ENCODE results near the gene MRFAP1.
"Not testable (repeated sequence)": the region's sequence is repeated elsewhere in the genome, so short reads cannot be mapped to it uniquely, and the experiment has no call there.

Gene MRFAP1

DNA sequence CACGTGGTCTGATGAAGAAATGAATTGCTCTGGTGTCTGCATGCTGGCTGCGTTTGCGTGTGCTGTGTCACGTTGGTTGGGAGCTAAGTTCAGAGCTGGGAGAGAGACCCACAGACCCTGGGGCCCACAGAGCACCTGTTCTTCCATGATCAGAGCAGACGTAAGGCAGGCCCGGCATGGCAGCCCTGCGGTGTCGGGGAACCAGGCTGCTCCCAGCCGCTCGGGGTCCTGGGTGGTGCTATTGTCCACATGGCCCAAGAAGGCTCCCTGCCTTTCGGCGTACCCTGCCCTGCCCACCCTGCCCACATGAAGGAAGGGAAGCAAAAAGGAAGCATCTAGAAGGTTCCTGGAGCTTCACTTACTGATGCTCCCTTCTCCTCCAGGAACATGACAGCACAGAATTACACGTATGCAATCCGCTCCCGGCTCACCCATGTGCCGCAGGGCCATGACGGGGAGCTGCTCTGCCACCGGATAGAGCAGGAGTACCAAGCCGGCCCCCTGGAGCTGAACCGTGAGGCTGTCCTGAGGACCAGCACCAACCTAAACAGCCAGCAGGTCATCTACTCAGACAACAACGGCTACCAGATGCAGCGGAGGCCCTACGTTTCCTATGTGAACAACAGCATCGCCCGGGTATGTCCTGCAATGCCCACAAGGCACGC lies 30.9 kb upstream of the MRFAP1 start:
- in situ Hi-C loops (cut with MboI; ENCODE audit: low sequenced_read_pairs): no loop called here

DNA sequence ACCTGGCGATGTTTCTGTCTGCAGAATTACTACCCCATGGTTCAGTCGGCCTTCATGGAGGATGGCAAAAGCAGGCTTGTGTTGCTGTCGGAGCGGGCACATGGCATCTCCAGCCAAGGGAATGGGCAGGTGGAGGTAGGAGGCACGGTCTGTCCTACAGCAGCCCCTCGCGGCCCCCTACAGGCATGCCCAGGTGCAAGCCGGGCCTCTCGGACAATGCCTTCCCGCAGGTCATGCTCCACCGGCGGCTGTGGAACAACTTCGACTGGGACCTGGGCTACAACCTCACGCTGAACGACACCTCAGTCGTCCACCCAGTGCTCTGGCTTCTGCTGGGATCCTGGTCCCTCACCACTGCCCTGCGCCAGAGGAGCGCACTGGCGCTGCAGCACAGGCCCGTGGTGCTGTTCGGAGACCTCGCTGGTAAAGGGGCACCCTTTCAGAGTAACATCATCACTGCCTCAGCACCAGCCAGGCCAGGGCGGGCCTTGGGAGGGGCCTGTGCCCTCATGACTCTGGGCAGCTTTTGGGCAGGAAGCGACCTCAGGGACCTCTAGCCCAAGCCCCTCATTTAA lies 29.5 kb upstream of the MRFAP1 start:
- in situ Hi-C loops (cut with MboI; ENCODE audit: low sequenced_read_pairs): no loop called here

DNA sequence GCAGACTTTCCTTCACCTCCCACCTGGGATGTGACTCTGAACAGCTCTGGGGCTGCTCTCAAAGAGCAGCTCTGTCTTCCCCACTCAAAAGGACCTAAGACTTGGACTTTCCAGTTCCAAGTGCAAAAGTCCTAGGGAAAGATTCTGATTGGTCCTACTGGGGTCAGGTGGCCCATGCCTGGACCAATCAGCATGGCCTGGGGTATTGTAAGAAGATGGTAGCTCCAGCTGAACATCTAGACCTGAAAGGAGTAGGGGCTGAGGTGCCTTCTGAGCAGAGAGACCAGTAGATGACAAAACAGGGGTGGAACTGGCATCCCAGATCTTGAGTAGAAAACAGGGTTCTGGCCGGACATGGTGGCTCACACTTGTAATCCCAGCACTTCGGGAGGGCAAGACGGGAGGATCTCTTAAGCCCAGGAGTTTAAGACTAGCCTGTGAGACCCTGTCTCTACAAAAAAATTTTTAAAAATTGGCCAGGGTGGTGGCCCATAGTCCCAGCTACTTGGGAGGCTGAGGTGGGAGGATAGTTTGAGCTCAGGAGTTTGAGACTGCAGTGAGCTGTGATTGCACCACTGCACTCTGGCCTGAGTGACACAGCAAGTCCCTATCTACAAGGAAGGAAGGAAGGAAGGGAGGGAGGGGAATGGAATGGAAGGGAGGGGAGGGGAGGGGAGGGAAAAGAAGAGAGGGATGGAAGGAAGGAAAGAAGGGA lies 27.4 kb upstream of the MRFAP1 start:
- in situ Hi-C loops (cut with MboI; ENCODE audit: low sequenced_read_pairs): no loop called here

DNA sequence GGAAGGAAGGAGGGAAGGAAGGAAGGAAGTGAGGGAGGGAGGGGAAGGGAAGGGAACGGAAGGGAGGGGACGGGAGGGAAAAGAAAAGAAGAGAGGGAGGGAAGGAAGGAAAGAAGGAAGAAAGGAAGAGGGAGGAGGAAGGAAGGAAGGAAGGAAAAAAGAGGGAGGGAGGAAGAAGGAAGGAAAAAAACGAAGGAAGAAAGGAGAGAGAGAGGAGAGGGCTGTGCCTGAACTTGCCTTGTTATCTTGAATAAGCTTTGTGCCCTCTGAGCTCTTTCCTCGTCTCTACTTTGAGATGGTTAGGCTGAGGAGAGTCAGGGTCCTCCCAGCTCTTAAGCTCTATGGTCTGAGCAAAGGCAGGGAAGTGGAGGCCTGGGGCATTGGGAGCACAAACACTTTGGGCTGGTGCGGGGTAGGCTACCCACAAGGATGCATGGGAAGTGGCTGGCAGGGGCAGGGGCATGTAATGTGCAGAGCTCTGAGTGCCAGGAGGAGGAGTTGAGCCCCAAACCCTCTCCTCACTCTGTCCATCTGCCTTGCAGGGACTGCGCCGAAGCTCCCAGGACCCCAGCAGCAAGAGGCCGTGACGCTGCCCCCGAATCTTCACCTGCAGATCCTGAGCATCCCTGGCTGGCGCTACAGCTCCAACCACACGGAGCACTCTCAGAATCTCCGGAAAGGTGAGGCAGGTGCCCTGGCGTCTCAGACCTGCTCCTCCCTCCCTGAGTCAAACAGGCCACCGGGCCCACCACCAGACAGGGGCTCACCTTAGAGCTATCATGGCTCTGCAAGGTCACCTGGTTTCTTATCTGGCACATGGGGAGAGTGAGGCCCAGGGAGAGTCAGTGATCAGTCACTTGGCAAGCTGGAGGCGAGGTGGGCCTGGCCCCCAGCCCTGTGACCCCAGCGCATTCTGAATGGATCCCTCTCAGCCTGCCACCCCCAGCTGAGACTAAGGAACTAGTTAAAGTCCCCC lies 26.5 kb upstream of the MRFAP1 start:
- in situ Hi-C loops (cut with MboI; ENCODE audit: low sequenced_read_pairs): no loop called here

DNA sequence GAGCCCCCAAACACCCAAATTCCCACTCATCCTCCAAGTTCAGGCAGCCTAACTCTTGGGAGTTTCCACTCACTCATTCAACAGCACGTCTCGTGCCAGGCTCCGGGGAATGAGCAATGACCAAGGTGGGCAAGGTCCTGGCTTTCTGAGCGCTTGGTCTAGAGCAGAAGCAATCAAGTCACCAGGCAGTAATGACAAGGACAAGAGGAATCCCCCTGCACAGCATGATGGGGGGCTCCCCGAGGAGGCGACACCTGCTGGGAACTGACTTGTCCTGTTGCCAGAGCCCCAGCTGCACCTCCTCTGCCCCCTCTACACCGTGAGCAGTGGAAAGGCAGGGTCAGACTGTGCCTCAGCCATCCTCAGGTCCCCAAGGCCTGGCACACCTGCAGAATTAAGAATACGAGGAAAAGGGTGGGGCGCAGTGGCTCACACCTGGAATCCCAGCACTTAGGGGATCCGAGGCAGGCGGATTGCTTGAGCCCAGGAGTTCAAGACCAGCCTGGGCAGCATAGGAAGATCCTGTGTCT lies 25.7 kb upstream of the MRFAP1 start:
- in situ Hi-C loops (cut with MboI; ENCODE audit: low sequenced_read_pairs): no loop called here

DNA sequence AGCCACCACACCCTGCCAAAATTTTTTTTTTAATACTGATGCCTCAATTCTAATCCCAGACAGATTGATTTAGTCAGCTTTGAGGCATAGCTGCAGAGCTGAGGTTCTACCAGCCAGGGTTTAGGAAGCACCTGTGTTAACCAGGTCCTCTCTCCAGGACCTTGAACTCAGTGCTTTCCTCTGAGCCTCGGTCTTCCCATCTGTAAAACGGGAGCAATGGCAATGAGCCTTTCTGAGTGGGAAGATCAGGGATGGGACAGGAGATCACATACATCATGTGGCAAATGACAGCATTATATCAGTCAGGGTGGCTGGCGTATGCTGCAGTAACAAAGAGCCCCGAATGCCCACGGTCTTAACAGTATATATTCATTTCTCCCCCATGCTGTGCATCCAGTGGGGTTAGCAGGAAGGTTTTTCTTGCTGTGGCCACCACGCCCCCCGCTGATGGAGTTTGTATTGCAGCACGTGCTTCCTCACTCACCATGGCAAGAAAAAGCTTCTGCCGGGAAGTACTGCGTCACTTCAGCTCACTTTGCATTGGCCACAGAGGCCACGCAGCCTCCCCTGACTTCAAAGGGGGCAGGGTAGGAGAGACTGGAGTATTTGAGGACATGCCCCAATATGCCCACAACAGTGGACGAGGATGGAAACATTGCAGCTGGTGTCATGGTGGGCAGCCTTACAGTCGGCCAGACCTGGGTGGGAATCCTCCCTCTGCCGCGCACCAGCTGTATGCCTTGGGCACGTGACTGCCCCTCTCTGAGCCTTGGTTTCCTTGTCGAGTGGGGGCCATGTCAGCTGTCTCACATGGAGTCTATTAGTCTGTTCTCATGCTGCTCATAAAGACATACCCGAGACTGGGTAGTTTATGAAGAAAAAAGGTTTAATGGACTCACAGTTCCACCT lies 24.1 kb upstream of the MRFAP1 start:
- in situ Hi-C loops (cut with MboI; ENCODE audit: low sequenced_read_pairs): no loop called here

DNA sequence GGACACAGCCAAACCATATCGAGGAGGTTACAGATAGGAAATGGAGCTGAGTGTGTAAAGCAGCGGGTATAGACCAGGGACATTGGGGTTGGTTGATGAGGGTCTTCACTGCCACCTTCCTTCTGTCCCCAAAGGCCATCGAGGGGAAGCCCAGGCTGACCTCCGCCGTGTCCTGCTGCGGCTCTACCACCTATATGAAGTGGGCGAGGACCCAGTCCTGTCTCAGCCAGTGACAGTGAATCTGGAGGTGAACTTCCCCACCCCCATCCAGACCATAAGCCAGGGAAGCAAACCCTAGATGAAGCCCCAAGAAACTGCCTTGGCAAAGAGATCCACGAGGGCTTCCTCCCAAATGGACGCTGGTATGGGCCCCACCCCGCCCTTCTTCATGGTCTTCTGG lies 23.2 kb upstream of the MRFAP1 start:
- in situ Hi-C loops (cut with MboI; ENCODE audit: low sequenced_read_pairs): no loop called here

DNA sequence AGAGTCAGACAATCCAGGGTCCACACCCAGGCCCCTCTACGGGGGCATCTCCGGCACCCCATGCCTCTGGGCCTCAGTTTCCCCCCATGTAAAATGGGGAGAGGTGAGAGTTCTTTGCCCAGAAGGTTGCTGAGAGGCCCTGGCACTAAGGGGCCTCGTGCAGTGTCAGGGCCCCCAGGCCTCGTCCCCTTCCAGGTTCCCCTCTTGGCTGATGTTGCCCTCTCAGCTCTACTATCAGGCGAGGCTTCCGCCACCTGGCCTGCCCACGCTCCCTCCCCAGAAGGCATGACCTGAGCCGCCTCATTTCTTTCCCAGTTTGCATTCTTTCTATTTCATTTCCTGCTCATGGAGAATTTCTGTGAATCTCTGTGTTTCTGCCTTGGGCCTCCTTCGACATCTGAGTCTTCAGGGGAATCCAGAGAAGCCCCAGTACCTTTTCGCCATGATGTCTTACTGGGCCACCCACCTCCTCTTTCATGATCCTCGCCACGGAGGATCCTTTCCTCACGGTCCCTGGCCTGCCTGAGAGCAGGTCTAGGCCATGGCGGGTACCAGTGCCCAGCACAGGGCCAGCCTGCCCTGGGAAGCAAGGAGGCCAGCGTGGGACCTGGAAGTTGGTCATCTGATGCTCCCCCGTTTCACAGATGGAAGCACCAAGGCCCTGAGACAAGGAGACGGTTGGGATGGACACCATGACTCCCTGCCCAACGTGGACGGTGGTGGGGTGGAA lies 21.9 kb upstream of the MRFAP1 start:
- in situ Hi-C loops (cut with MboI; ENCODE audit: low sequenced_read_pairs): no loop called here

DNA sequence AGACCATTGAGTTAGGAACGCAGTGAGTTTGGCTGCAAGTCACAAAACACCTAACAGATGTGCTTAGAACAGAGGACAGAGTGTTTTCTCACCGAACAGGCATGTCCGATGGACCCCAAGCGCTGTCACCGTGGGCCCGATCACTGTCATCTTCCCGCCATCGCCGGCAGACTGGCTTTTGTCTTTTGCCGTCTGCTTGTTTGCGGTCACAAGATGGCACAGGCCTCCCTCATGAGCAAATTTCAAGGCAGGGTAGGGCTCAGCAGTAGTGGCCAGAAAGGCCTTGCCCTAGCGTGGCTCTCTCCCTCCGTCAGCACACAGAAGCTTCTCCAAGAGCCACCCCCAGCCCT lies 21.4 kb upstream of the MRFAP1 start:
- in situ Hi-C loops (cut with MboI; ENCODE audit: low sequenced_read_pairs): no loop called here

DNA sequence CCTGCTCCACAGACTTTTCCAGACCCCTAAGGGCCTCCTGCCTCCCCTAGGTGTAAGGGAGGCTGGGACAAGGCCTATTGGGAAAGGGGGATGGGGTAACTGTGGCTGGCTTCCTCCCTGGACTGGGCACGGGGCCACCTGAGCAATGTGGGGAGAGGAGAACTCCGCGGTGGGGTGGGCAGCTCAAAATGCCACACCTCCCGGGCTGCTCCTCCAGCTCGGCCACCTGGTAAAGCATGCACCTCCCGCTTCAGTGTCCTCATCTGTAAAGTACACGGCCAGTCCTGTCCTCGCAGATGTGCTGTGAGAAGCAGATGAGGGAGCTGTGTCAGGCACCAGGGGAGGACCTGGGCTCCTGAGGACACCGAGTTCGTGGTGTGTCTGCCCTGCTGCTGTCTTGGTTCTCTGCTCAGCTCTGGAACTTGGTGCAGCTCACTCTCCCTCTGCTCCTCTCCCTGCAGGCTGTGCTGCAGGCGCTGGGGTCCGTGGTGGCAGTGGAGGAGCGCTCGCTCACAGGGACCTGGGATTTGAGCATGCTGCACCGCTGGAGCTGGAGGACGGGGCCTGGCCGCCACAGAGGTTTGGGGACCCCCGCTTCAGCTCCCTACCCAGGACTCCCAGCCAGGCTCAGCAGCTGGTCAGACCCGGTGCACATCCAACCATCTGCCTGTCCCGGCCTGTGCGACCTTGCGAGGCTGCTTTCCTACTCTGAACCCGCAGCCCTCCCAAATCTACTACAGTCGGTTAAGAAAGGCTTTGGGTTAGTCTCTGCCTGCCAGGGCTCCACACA lies 20.8 kb upstream of the MRFAP1 start:
- in situ Hi-C loops (cut with MboI; ENCODE audit: low sequenced_read_pairs): no loop called here

DNA sequence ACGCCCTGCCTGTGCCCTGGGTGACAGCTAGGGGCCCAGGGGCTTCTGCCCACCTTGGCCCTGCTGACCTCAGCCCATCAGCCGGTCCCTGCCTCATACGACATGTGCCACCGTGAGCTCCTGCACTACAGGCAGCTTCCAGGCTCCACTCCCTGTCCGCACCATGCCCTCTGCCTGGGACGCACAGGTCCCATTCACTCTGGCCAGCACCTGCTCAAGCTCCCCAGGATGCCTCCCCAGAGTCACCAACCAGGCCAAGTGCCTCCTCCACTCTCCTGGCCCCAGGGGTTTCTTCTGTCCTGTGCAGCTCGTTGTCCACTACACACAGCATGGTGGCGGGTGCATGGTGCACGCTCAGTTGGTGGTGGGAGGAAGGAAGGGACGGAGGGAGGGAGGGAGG lies 20.2 kb upstream of the MRFAP1 start:
- in situ Hi-C loops (cut with MboI; ENCODE audit: low sequenced_read_pairs): no loop called here

DNA sequence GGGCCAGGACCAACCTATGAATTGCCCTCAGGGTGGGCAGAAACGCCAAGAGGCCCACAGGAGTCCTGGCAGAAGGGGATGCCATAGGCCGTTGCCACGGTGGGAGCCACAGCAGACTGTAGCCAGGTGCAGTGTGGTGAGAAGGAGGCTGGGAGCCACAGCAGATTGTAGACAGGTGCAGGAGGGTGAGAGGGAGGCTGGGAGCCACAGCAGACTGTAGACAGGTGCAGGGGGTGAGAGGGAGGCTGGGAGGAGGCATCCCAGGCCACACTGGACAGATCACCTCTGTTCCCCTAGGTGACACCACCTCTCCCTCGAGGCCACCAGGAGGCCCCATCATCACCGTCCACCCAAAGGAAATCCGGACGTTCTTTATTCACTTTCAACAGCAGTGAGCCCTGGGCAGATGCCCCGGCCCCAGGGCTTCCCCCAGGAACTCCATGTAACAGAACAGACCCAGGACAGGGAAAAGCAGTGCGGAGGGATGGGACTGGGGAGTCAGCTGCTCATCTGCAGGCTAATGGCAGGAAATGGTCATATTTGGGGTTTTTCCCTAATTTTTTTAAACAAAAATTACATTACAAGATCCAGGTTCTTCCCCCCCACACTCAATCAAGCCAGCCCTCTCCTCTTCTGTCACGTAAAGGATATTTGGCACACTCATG lies 19.5 kb upstream of the MRFAP1 start:
- in situ Hi-C loops (cut with MboI; ENCODE audit: low sequenced_read_pairs): no loop called here

DNA sequence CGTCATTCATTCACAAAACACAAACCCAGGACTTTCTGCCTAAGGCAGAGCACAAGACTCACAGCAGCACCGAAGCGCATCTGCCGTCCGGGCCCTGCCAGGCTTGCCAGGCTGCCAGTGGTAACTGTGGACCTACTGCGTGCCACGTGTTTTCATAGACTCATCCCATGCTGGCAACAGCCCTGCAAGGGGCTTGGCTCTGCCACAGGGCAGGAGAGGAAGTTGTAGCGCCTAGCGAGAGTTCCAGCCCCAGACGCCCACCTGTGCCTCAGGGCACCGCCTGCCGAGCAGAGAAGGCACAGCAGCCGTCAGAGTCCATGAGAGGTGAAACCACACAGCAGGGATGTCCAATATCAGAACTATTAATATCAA lies 18.9 kb upstream of the MRFAP1 start:
- in situ Hi-C loops (cut with MboI; ENCODE audit: low sequenced_read_pairs): no loop called here

DNA sequence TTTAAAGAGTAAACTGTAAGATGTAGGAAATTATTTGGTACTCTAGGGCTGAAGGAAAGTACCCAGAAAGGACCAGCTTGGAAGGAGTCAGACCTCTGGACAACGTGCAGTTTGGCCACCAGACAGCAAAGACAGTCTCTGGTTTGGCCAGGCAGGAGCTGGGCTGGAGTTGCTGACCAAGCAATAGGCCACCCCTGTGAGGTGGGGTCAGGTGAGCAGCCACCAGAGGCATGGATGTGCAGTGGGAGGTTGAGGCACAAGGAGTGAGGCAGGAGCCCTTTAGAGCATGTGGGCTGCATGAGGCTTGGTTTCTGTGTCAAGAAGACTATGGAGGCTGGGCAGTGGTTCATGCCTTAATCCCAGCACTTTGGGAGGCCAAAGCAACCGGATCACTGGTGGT lies 17.7 kb upstream of the MRFAP1 start:
- in situ Hi-C loops (cut with MboI; ENCODE audit: low sequenced_read_pairs): no loop called here

DNA sequence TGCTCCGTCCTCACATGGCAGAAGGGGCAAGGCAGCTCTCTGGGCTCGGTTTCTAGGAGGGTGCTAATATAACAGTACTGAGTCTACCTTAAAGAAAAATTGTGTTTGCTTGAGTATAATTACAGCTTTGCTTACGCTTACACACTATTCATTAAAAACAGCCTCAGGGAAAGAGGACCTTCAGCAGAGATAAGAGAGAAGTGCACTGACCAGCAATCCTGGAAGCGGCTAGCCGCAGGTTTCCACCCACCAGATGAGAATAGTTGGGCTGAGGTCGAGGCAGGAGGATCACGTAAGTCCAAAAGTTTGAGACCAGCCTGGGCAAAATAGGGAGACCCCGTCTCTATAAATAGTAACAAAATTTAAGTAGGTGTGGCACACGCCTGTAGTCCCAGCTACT lies 15.2 kb upstream of the MRFAP1 start:
- in situ Hi-C loops (cut with MboI; ENCODE audit: low sequenced_read_pairs): no loop called here

DNA sequence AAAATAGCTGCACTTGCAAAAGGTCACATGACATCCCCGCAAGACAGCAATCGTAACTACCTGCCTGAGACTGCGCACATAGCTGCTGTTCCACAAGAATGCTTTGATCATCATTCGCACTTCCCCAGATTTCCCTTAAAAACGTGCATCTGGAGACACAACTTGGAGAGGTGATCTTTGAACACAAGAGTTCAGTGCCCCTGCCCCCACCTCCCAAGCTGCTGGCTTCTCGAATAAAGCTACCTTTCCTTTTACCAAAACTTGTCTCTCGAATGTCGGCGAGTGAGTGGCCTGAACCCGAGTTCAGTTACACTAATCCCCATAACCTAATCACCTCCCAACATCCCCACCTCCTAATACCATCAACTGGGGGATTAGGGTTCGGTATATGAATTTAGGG lies 14.4 kb upstream of the MRFAP1 start:
- in situ Hi-C loops (cut with MboI; ENCODE audit: low sequenced_read_pairs): no loop called here

DNA sequence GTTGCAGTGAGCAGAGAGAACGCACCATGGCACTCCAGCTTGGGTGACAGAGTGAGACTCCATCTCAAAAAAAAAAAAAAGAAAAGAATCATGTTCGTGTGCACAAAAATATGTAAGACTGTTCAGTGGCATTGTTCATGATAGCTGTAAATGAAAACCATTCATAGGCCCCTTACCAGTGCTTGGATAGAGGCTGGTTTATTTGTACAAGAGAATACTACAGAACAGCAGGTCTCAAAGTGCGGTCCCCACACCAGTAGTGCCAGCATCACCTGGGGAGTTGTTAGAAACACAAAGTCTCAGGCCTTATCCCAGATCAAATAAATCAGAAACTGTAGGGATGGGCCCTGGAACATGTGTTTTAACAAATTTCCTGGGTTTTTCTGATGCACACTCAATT lies 12.7 kb upstream of the MRFAP1 start:
- in situ Hi-C loops (cut with MboI; ENCODE audit: low sequenced_read_pairs): no loop called here

DNA sequence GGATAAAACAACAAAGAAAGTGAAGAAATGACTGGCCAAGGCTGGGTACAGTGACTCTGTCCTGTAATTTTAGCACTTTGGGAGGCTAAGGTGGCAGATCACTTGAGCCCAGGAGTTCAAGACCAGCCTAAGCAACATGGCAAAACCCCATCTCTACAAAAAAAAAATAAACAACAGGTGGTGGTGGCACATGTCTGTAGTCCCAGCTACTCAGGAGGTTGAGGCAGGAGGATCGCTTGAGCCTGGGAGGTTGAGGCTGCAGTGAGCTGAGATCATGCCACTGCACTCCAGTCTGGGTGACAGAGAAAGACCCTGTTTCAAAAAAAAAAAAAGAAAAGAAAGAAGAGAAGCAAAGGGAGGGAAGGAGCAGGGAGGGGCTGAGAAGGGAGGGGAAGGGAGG lies 12.0 kb upstream of the MRFAP1 start:
- in situ Hi-C loops (cut with MboI; ENCODE audit: low sequenced_read_pairs): not testable (repeated sequence)

Measured in hTERT RPE-1 (cell line).